Type B pancreatic cell (in vitro differentiated cells): Measurements from ENCODE around the gene VAMP4. TPM values are rescaled to one million over a fixed set of nuclear protein-coding genes. Genes with fewer than 3 reads are reported as not detected.

Experiments
- DNase-seq: peaks from one replicate; pipeline ENCODE4 v3.0.0; 2021; ENCODE audit warnings: mixed read lengths; ENCODE audit not compliant: unreplicated experiment; ENCODE audit errors: extremely low spot score
- H3K27ac Mint-ChIP-seq: 2 replicates; pipeline ENCODE4 v1.8.0; 2021; ENCODE audit warnings: mild to moderate bottlenecking, mixed read lengths
- H3K27me3 Mint-ChIP-seq: 2 replicates; pipeline ENCODE4 v1.8.0; 2021; ENCODE audit warnings: mixed read lengths
- H3K36me3 Mint-ChIP-seq: 2 replicates; pipeline ENCODE4 v1.8.0; 2021; ENCODE audit warnings: mixed read lengths
- H3K4me1 Mint-ChIP-seq: one replicate; pipeline ENCODE4 v1.8.0; 2021; ENCODE audit warnings: mixed read lengths; ENCODE audit not compliant: unreplicated experiment
- H3K4me3 Mint-ChIP-seq: 2 replicates; pipeline ENCODE4 v1.8.0; 2021; ENCODE audit warnings: mild to moderate bottlenecking, mixed read lengths
- H3K9me3 Mint-ChIP-seq: 2 replicates; pipeline ENCODE4 v1.8.0; 2021; ENCODE audit warnings: mixed read lengths
- CTCF ChIP-seq: fragments of 200-600 bp; sonication (generic); conservative IDR thresholded peaks from 2 replicates; pipeline ENCODE4 v1.5.0; 2021; ENCODE audit warnings: antibody characterized with exemption, mild to moderate bottlenecking
- total RNA-seq: library from RNA; stranded (reverse); gene quantifications from 2 replicates; pipeline ENCODE4 v1.2.1, GENCODE V29; 2021; ENCODE audit warnings: low replicate concordance

The VAMP4 gene
- total RNA-seq, 1 donor from 2014 or later, result 10.2 TPM

GRCh38 chr1:171772312-171772711 is 30.4 kb upstream of the VAMP4 start:
- no peaks in the 10 kb centered on the region for H3K4me1 Mint-ChIP-seq
- no peak for TF ChIP-seq CTCF
- no peak overlapping the region for H3K27ac Mint-ChIP-seq
- no peaks in the 10 kb centered on the region for H3K9me3 Mint-ChIP-seq
- no peak for DNase-seq
- peaks cover 10% of the 10 kb centered on the region for H3K27me3 Mint-ChIP-seq
- no peak overlapping the region for H3K4me3 Mint-ChIP-seq
- no peaks in the 10 kb centered on the region for H3K36me3 Mint-ChIP-seq

GRCh38 chr1:171769754-171770153 is 27.9 kb upstream of the VAMP4 start:
- no peak for DNase-seq
- Mint-ChIP-seq H3K4me1 (no peaks in the 10 kb centered on the region), H3K4me3 (no peak overlapping the region), H3K9me3 (no peaks in the 10 kb centered on the region), H3K36me3 (no peaks in the 10 kb centered on the region), H3K27me3 (peaks cover 6% of the 10 kb centered on the region), H3K27ac (peak overlapping the region; percentile 74)
- no peak for TF ChIP-seq CTCF

GRCh38 chr1:171769171-171769570 is 27.3 kb upstream of the VAMP4 start:
- H3K9me3 Mint-ChIP-seq, result no peaks in the 10 kb centered on the region
- no peaks in the 10 kb centered on the region for H3K36me3 Mint-ChIP-seq
- no peak overlapping the region for H3K27ac Mint-ChIP-seq
- peaks cover 3% of the 10 kb centered on the region for H3K27me3 Mint-ChIP-seq
- DNase-seq, result no peak
- H3K4me1 Mint-ChIP-seq, result no peaks in the 10 kb centered on the region
- TF ChIP-seq CTCF, result no peak
- no peak overlapping the region for H3K4me3 Mint-ChIP-seq

- DNase-seq, result no peak
- Mint-ChIP-seq H3K27me3 (peaks cover 5% of the 10 kb centered on the region), H3K27ac (no peak overlapping the region)
Observed at GRCh38 chr1:171763764-171764163, 21.9 kb upstream of the VAMP4 start.

GRCh38 chr1:171762143-171762563 is 20.3 kb upstream of the VAMP4 start:
- H3K4me3 Mint-ChIP-seq, result no peak overlapping the region
- H3K4me1 Mint-ChIP-seq, result no peaks in the 10 kb centered on the region
- H3K36me3 Mint-ChIP-seq, result no peaks in the 10 kb centered on the region
- DNase-seq, result no peak
- H3K9me3 Mint-ChIP-seq, result no peaks in the 10 kb centered on the region
- no peak for TF ChIP-seq CTCF
- H3K27me3 Mint-ChIP-seq, result peaks cover 7% of the 10 kb centered on the region
- H3K27ac Mint-ChIP-seq, result no peak overlapping the region

More at GRCh38 chr1:171763764-171764163, 21.9 kb upstream of the VAMP4 start:
- H3K4me1 Mint-ChIP-seq, result no peaks in the 10 kb centered on the region
- no peaks in the 10 kb centered on the region for H3K36me3 Mint-ChIP-seq
- no peaks in the 10 kb centered on the region for H3K9me3 Mint-ChIP-seq
- H3K4me3 Mint-ChIP-seq, result no peak overlapping the region
- TF ChIP-seq CTCF, result no peak

- Mint-ChIP-seq H3K27me3 (peaks cover 3% of the 10 kb centered on the region), H3K9me3 (peaks cover 4% of the 10 kb centered on the region), H3K4me1 (no peaks in the 10 kb centered on the region), H3K4me3 (no peak overlapping the region), H3K27ac (no peak overlapping the region), H3K36me3 (no peaks in the 10 kb centered on the region)
- DNase-seq, result no peak
- TF ChIP-seq CTCF, result no peak
Observed at GRCh38 chr1:171758011-171758410, 16.1 kb upstream of the VAMP4 start.
